HT1080 (cell line): ENCODE results near the gene CCNDBP1. TPM values are rescaled to one million over a fixed set of nuclear protein-coding genes. Genes with fewer than 3 reads are reported as not detected.
"Not testable (repeated sequence)": the region's sequence is repeated elsewhere in the genome, so short reads cannot be mapped to it uniquely, and the experiment has no call there.

Experiments used
- DNase-seq: peaks from one replicate; pipeline ENCODE4 v3.0.0-alpha.2; 2015; ENCODE audit warnings: low read depth
- total RNA-seq: library from RNA; depleted of rRNA; stranded (reverse); fragments of >200 nt; shearing (Covaris generic); gene quantifications from 2 replicates; pipeline ENCODE4 v1.2.3, GENCODE V29; 2014

The CCNDBP1 gene
- total RNA-seq, 1 experiment from 2014 or later, result 41.6 TPM

DNA sequence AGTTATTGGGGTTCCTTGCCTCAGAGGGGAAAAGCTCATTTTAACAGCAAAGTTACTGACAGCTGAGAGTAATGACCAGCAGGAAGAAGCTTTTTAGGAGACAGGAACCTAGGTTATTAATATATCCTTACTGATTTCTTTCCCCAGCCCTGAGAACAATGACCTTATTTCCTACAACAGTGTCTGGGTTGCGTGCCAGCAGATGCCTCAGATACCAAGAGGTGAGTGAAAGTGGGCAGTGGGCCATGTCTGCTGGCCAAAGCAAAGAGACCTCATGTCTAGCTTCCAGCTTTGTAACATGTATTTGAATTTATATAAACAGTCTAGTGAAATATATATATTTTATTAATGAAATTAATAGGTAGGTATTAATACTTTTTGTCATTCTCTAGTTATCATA lies 5.0 kb downstream of the CCNDBP1 start:
- no peak for DNase-seq

- no peak for DNase-seq
Observed at GRCh38 chr15:43193710-43194109, 8.5 kb downstream of the CCNDBP1 start.

DNA sequence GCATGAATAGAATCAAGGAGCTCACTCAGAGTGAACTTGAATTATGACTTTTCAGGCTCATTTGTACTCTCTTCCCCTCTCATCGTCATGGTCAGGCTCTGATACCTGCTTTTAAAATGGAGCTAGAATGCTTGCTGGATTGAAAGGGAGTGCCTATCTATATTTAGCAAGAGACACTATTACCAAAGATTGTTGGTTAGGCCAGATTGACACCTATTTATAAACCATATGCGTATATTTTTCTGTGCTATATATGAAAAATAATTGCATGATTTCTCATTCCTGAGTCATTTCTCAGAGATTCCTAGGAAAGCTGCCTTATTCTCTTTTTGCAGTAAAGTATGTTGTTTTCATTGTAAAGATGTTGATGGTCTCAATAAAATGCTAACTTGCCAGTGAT lies 9.6 kb downstream of the CCNDBP1 start:
- no peak for DNase-seq

DNA sequence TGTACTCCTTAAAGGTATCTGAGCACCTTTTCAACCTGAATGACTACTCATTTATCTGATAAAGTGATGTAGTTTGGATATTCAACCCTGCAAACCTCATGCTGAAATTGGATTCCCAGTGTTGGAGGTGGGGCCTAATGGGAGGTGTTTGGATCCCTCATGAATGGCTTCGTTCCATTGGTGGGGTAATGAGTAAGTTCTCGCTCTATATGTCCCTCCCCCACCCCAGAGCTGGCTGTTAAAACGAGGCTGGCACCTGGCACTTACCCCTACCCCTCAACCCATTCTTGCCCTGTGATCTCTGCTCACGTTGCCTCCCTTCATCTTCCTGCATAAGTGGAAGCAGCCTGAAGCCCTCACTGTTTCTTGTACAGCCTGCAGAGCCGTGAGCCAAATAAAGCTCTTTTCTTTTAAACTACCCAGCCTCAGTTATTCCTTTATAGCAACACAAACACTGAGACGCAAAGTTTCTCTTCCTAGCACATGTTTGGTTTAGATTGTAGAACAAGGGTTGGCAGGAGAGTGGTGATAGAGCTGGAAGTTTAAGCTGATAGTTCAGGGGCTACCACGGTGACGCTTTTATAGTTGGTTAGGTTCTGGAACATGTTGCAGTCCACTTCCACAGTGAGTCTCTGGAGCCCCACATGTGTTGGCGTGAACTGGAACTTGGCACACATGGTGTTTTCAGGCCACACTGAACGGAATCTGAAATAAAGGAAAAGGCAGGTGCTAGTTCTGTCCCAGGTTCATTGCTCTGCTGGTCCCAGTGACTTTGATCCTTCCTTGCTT lies 11.8 kb downstream of the CCNDBP1 start:
- no peak for DNase-seq

DNA sequence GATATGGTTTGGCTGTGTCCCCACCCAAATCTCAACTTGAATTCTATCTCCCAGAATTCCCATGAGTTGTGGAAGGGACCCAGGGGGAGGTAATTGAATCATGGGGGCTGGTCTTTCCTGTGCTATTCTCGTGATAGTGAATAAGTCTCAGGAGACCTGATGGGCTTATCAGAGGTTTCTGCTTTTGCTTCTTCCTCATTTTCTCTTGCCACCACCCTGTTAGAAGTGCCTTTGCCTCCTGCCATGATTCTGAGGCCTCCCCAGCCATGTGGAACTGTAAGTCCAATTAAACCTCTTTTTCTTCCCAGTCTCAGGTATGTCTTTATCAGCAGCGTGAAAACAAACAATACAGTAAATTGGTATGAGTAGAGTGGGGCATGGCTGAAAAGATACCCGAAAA lies 12.6 kb downstream of the CCNDBP1 start:
- not testable (repeated sequence) for DNase-seq

- DNase-seq, result not testable (repeated sequence)
Observed at GRCh38 chr15:43198556-43198955, 13.4 kb downstream of the CCNDBP1 start.

- DNase-seq, result no peak
Observed at GRCh38 chr15:43198992-43199391, 13.8 kb downstream of the CCNDBP1 start.

- no peak for DNase-seq
Observed at GRCh38 chr15:43199945-43200488, 14.8 kb downstream of the CCNDBP1 start.

GRCh38 chr15:43204016-43204901 lies 19.1 kb downstream of the CCNDBP1 start:
- peak; percentile 70 for DNase-seq

DNA sequence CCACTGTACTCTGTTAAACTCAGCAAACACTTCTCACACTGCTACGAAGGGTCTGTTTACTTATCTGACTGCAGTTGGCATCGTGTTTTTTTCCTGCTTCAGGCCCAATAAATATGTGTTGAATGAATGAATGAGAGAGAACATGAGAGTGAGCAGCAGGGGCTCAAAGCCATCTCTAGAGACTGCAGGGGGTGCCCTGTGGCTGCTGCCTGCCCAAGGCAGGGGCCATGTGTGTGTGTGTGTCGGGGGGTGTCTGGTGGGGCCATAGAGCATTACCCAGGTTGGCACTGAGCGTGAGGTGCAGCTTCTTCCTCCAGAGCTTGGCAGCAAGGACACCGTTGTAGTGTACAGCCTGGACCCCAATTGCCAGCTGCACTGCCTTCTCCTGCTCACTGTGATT lies 20.9 kb downstream of the CCNDBP1 start:
- no peak for DNase-seq

DNA sequence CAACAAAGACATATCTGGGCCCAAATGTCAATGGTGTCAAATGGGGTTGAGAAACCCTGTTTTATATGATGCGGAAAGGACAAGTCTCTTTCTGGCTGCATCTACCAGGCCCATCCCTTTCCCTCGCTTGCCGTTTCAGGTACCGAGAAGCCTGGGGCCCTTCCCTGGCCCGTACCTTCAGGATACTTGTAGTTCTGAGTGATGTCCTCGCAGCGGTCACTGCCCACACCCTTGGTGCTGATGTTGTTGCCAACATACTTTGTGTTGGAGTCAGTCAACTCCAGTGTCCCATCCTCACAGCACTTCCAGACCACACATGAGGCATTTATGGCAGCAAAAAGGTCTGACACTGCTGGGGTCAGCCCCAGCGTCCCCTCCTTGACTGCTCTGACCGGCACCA lies 21.8 kb downstream of the CCNDBP1 start:
- DNase-seq, result no peak

DNA sequence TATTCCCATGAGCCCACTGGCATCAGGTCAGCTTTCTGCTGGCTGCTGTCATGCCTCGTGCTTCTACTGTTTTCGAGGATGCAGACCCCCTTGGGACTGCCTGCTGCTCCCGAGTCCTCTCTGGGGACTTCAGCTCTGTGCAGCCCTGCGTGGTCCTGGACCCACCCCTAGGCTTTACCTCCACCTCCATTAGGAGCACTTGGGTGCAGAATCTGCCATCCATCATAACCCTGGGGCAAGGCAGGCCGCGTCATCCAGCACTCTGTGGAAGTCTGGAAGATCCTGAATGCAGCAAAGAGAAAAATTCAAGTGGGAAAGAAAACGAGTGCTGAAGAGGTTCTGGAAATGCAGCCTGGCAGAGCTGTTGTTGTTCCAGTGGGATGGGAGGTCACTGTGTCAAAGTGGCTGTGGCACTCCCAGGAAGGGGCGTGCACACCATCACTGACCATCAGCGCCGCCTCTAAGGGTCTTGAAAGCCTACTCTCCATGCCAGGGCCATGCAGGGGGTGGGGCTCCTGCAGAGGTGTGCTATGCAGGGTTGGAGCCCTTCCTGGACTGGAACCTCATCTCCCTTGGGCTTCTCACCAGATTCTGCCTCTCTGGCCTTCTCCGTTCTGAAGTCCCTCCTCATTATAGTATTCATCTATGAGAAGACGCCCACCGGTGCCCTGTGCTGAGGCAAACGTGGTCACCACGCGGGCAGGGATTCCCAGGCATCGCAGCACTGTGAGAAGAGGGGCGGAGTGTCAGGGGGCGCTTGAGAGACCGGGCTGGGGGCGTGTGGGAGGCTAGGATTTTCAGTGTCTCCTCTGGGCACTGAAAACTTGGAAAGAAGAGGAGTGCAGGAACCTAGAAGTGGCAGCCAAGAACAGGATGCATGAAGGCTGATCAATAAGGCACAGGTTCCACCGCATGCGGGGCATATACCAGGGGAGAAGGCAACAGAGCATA lies 23.1 kb downstream of the CCNDBP1 start:
- DNase-seq, result no peak

DNA sequence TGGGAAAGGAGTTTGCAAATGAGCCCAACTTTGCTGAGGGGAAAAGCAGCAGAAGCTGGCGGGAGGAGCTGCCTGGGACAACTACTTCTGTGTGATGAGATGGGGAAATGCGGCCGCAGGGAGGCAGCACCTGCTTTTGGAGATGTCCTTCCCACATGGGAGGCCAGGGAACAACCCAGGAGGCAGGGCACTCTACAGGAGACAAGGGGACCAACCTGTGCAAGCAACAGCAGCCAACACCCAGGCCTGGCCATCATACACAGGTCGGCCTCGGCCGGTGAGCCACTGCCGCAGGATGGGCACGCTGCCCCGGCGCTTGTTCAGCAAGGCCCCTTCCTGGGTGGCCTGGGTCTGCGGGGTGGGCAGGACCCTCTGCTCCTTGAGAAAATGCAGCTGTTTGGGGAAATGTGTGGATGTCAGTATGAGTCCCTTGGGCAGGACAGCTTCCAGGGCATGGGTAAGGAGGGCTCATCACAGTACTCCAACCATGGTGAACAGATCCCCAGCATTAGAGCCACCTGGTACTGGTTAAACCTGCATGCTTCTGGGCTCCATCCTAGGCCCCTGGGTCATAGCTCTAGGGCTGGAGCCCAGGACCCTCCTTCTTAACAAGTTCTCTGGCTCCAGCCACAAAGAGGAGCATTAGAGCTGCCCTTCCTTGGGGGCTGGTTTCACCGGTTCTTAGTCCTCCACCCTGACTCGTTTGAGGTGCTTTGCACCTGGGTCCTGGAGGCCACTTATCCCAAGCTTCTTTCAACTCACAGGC lies 24.0 kb downstream of the CCNDBP1 start:
- peak; percentile 33 for DNase-seq

DNA sequence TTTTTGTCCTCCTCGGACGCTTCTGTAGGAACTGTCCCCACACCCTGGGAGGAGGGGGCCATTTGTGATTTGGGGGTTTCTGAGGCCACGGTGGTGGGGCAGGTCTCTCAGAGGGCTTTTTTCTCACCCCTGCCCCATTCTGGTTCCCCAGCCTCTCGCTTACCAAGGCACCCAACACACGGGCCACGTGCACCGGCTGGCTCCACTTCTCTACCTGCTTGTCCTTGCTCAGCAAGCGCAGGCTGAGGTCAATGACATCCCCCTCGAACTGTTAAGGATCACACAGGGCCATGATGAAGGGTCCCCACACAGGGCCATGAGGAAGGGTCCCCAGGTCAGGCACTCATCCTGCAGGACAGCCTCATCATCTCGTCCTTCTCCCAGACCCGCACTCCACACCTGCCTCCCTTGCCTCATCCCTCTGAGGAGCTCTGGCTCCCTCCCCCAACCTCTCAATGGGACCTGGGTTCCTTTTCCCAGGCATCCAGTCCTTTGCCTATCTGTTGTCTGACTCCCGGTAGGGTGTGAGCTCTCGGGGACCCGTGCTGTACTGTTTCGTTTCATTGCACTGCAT lies 25.1 kb downstream of the CCNDBP1 start:
- no peak for DNase-seq

DNA sequence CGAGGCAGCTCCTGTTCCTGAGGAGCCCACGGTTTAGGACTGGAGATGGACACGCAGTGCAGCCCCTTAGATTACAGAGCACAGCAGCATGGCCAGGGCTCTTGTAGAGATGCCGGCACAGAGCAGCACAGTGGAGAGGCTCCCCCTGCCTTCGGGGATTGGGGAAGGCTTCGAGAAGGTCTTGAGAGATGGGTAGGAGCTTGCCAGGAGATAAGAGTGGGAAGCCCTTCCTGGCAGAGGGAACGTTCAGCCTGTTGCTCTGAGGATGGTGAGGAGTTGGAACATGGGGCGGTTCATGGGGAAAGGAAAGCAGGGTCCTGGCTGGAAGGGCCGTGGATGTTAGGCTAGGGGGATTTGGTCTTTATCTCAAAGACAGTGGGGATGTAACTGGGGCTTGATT lies 25.6 kb downstream of the CCNDBP1 start:
- DNase-seq, result no peak

DNA sequence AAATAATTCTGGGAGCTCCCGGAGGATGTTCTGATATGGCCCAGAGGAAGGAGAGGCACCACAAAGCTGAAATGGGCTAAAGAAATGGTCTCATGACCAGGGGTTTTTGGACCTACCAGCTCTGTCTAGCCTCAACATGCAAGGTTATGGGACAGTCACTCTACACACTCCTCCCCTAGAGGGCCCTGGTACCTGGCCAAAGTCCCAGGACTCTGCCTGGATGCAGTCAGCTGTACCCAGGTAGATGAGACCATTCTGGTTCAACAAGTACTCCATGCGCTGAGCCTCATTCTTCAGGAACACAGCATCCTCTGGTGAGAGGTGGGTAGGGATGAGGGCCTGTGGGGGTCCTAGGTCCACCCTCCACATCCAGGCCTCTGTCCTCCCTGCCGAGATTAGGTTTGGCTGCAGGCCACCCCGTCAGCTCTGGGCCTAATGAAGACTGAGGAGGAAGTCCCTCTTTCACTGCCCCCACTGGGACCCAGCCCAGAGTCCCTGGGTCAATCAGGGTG lies 26.1 kb downstream of the CCNDBP1 start:
- DNase-seq, result no peak

- DNase-seq, result no peak
Observed at GRCh38 chr15:43212299-43212698, 27.1 kb downstream of the CCNDBP1 start.

- DNase-seq, result no peak
Observed at GRCh38 chr15:43212951-43213350, 27.7 kb downstream of the CCNDBP1 start.

- no peak for DNase-seq
Observed at GRCh38 chr15:43213466-43213865, 28.3 kb downstream of the CCNDBP1 start.

GRCh38 chr15:43214169-43214568 lies 29.0 kb downstream of the CCNDBP1 start:
- DNase-seq, result no peak
